NCI-H1105 (cell line): ENCODE results near the gene CLCN4.
A peak's percentile ranks its signal among the peaks of the same experiment; 100 is the strongest.

Source experiments
- DNase-seq: peaks from one replicate; lab custom pipeline; 2025; lab: John Stamatoyannopoulos, UW

Gene CLCN4

DNA sequence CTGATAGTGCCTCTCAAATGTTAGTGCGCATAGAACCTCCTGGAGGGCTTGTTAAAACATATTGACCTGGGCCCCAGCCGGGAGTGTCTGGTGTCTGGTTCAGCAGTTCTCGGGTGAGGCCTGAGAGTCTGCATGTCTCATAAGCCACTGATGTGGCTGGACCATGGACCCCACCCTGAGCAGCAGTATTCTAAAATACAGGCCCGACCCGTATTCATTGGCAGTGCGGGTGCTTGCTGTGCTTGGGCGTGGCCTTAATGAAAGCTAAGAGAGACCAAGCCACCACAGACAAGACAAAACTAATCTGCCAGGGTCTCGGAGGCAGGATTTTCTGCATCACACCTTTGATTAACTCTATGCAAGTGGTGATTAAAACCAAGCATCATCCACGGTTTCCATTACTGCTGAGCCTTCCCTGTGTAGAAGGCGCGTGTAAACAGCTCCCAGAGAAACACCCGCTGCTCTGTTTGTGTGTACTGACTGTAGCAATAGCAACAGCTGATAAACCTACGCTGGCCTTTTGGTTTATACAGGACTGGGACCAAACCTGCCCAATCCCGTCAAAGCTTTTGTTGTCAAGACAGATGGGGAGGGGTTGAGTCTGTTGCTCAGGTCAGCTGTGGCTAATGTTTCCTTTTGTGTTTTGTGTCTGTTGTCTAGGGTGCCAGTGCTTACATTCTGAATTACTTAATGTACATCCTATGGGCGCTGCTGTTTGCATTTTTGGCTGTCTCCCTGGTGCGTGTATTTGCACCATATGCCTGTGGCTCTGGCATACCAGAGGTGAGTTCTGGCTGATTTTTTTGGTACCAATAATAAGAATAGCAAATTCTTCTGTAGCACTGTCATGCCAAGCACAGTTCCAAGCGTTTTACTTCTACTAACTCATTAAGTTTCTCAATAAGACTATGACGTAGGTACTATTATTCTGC, 40.8 kb downstream of the CLCN4 start:
- no peak for DNase-seq

DNA sequence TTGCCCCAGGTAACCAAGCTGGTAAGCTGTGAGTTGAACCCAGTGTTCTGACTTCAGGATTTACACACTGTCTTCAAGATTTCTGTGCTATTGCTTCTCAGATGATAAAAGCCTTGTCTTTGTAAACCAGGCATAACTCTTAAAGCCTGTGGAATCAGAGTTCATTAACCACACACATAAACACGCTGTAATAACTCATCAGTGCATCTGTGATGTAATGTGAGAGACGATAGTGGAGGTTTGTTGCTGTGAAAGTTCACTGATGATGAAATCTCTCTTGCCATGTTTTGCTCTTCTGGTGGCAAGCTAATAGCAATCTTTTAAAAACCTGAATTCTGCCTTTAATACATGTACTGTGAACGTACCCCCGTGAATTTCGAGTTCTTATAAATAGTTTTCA, 41.5 kb downstream of the CLCN4 start:
- no peak for DNase-seq

DNA sequence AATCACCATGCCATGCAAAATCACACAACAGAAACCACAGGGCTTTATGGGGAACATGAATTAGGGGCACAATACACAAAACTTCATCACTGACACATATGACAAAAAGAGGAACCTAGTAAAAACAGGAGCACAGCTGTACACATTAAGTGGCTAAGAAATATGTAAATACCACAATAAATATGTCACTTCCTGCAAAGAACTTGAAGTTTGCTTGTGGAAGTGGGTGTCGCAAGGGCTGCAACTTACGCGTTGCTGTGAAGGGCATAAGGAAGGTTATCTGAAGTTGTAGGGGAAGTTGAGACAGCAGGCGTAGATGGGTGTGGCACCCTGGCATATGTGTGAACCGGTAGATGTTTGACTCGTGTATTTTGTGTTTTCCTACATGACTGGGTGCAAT, 42.4 kb downstream of the CLCN4 start:
- no peak for DNase-seq

DNA sequence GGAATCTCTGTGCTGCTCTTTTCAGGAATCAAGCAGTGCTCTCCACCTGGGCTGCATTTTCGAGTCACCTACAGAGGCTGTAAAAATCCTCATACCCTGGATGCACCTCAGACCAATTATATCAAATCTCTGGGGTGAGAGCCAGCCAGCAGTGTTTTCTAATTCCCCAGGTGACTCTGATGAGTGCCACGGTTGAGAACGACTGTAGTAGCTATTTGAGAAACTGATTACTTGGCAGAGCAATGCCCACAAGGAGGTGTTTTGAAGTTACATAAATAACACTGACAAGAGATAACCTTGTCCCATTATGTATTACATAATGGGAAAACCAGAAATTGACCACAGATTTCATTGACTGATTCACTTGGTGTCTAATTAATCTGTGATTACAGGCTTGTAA, 46.8 kb downstream of the CLCN4 start:
- DNase-seq = no peak

DNA sequence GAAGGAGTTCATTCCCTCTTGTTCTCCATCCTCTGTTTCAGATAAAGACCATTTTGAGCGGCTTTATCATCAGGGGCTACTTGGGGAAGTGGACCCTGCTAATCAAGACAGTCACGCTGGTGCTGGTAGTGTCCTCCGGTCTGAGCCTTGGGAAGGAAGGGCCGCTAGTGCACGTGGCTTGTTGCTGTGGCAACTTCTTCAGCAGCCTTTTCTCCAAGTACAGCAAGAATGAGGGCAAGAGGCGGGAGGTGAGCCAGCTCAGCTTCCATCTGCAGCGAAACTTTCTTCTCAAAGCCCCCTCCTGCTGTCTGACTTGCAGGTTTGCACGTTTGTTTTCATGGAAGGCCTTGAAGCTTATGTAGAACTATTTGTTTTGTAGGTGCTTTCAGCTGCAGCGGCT, 49.5 kb downstream of the CLCN4 start:
- no peak for DNase-seq

DNA sequence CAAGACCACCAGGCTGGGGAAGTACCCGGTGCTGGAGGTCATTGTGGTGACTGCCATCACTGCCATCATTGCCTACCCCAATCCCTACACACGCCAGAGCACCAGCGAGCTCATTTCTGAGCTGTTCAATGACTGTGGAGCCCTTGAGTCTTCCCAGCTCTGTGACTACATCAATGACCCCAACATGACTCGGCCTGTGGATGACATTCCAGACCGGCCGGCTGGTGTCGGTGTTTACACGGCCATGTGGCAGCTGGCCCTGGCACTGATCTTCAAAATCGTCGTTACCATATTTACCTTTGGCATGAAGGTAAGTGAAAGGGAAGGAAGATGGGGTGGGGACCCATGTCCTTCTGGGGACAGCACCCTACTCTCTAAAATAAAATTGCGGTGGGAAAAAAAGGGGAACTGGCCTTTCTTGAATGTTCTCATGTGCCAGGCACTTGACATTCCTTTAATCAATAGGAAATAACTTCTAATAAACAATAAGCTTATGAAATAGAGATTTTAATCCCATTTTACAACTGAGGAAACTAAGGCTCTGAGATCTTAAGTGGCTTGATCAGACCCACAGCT, 51.6 kb downstream of the CLCN4 start:
- DNase-seq = no peak

DNA sequence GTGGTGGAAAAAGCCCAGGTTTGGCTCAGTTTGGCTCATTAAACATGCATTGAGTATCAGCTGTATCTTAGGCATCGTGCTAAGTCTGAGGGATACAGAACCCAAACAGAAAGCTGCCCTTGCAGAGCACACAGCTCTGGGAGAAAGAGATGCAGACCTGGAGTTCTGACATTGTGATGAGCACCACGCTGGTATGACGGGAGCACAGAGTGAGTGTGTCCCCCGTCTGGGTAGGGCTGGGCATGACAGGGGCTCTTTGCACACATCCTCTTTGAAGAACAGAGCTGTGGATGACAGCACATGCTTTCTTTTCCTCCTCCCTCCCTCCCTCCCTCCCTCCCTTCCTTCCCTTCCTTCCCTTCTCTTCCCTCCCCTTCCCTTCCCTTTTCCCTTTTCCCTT, 52.2 kb downstream of the CLCN4 start:
- no peak for DNase-seq

DNA sequence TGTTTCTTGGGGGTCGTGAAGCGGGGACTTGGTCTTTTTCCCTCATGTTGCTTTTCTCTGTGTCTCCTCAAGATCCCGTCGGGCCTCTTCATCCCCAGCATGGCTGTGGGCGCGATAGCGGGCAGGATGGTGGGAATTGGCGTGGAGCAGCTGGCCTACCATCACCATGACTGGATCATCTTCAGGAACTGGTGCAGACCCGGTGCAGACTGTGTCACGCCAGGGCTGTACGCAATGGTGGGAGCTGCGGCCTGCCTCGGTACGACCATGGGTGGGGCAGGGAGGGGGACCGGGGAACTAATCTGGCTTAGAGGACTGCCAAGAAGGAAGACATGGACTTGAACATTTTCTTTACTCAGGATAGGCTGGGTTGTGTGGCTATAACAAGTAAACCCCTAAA, 55.6 kb downstream of the CLCN4 start:
- DNase-seq = no peak

DNA sequence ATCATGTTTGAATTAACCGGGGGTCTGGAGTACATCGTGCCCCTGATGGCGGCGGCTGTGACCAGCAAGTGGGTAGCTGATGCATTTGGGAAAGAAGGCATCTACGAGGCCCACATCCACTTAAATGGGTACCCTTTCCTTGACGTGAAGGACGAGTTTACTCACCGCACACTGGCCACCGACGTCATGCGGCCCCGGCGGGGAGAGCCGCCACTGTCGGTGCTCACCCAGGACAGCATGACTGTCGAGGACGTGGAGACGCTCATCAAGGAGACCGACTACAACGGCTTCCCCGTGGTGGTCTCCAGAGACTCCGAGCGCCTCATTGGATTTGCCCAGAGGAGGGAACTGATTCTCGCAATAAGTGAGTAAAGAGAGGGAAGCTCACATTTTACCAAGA, 56.9 kb downstream of the CLCN4 start:
- no peak for DNase-seq

DNA sequence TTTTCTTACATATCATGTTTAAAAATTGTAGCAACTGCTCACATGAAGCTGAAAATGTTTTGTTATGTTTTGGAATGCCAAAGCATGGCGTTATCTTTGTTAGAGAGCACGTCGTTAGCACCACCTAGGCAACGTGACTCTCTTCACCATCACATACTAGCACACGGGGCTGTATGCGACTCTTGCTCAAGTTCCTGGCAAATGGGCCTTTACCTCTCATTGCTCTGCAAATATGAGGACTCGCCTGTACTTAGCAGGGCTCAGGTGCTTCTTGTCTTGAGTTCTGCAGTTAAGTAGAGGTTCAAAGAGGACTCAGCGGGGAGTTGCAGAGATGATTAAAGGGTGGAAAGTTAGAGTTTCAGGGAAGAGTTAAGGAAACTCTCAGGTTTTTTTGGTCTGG, 59.4 kb downstream of the CLCN4 start:
- DNase-seq = no peak

DNA sequence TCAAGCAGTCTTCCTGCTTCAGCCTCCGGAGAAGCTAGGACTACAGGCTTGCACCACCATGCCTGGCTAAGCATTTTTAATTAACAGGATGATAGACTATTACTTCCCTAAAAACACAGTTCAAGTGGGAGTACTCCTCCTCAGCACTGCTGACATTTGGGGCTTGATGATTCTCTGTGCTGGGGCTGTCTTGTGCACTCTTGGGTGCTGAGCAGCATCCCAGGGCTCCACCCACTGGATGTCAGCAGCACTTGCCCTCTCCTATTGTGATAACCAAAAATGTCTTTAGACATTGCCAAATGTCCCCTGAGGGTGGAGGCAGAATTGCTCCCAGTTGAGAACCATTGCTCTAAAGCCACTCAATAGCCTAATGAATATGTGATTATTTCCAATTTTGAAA, 60.4 kb downstream of the CLCN4 start:
- no peak for DNase-seq

DNA sequence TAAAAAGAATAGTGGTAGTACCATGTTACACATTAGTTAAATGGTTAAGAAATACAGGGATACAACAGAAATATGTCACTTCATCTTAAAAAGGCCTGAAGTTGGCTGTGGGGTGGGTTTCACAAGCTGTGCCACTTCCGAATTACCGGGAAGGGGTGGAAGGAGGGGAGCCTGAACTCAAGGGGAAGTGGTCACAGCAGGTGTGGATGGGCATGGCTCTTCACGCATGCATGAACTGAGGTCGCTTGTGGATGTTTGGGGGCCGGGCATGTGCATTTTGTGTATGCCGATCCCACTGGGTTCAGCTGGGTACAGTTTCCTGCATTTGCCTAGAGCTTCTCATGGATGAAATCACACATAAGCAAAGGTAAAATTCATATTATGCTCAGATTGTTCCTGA, 64.9 kb downstream of the CLCN4 start:
- no peak for DNase-seq

DNA sequence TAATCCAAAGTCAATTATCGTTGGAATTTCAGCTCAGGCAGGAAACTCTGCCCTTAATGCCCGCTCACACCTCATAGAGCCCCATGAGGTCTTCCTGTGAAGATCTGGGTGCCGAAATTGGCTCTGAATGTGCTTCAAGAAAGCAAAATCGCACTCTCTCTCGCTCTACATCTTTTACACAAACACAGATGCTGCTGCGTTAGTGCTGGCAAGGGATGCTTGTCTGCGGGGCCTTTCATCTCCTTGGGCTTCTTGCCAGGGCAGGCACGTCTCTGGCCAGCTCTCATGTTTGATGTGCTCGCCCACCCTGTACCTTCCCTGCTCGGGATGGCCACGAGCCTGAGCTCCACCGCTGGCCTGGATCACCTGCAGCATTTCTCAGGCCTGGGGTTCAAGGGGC, 66.5 kb downstream of the CLCN4 start:
- no peak for DNase-seq

DNA sequence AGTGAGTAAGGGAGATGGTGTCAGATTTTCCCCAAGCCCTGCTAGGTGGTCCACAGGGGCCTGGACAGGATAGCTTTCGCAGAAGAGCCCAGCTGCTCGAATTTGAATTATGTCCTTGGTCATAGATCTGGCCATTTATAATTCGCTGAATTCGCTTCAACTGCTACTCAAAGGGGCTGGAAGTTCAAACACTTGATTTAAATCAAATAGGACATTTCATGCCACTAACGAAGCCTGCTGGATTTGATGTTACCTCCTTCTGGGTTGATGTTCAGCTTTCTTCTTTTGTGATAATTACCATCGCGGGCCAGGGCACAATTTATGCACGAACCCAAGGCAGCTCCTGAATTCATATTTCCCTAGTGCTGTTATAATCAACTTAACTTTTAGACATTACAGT, 67.0 kb downstream of the CLCN4 start:
- no peak for DNase-seq

DNA sequence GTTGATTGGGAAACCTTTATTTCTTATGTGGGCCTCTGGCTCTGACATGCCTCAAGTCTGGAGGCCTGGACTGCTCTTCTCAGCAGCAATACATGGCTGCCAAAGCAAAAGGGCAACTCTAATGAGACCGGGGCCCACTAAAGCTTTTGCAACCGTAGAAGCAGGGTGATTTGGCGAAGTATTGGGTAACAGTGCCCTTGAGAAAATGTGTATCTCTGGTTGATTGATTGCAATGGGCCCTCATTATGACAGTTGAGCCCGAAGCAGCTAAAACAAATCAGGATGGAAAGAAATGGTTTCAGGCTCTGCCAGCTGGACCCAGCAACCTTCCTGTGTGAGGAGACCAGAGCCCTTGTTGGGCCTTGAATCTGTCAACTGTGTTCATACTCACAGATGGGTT, 73.4 kb downstream of the CLCN4 start:
- no peak for DNase-seq

DNA sequence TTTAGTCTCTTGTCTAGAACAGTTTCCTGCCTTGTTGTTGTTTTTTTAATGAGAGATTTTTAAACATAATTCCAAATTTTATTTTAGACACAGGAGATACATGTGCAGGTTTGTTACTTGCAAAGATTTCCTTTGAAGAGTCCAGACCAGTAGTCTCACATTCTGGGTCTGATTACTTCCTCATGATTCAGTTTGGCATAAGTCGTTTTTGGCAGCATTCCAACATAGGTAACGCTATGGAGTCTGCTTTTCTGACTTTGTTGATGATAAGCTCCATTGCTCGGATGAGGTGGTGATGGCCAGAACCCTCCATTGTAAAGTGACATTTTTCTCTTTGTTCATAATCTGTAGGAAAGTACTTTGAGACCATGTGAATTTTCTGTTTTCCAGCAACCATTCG, 74.7 kb downstream of the CLCN4 start:
- no peak for DNase-seq

DNA sequence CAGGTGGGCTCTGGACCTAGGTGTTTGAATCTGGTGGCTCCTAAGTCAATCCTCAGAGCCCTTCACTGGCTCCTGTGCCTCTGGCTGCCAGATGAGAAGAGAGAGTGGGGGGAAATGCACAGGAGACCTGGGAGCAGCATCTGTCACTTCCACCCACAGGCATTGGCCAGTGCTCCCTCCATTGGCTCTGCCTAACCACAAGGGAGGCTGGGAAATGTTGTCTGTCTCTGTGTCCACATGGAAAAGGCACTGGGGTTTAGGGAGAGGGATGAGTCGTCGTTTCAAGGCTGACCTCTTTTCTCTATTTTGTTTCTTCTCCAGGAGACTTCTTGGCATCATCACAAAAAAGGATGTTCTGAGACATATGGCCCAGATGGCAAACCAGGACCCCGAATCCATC, 76.4 kb downstream of the CLCN4 start:
- no peak for DNase-seq

DNA sequence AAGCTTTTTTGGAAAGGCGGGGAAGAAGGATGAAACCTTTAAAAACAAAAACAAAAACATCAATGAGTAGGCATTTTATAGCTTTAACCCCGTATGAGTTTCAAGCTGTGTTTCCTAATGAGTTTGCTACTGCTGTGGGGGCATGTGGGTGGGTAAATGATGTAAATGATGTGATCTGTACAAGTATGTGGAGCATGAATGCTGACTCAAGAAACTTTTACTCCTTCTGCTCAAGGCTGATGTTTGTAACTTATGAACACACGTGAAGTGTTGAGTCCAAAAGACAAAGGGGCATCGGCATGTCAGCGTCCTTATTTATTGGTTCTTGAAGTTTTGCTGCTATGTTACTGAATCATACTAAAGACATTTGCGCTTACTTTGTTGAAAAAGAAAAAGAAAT, 76.9 kb downstream of the CLCN4 start:
- DNase-seq = no peak

DNA sequence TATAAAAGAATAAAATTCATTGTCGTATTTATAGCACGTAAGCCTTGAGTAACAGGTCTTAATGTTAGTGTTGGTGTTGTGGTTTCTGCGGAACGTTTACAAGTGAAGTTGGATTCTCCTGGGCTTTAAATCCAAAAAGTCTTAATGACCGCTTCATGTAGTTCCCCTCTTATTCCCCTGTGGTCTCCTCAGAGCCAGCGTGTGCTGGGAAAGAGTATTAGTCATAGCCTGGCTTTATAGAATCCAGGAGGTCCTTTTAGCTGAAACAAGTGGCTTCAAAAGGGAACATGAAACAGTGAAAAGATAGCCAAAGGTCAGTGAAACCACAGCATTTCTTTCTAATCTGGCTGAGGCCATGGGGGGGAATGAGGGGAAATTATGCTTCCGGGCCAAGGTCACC, 79.1 kb downstream of the CLCN4 start:
- DNase-seq = no peak

DNA sequence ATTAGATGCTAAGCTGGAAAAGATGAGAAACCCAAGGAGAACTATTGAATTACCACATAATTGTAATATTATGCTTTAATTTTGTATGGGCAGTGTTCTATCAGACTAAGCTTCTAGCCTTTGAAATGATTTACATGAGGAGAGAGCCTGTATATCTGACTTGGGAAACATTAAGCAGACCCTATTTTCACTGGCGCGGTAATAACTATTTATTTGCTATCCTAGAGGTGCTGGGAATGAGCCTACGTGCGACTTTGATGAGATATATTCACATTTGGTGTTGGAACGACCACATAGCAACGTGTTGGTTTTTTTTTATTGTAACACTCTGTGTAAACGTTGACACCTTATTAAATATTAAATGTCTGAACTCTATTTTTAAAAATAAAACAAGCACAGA, 80.5 kb downstream of the CLCN4 start:
- DNase-seq = no peak

DNA sequence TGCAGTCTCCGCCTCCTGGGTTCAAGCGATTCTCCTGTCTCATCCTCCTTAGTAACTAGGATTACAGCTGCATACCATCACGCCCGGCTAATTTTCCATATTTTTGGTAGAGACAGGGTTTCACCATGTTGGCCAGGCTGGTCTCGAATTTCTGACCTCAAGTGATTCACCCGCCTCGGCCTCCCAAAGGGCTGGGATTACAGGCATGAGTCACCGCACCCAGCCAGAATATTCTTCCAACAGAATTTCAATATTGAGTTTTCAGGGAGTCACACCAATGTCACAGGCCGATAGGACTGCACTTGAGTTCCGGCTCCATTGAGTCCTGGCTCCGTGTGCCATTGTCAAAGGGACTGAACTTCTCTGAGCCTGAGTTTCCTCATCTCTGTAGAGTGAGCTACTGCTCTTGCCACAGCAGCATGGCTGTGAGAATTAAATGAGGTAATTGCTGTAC, 82.9 kb downstream of the CLCN4 start:
- no peak for DNase-seq

DNA sequence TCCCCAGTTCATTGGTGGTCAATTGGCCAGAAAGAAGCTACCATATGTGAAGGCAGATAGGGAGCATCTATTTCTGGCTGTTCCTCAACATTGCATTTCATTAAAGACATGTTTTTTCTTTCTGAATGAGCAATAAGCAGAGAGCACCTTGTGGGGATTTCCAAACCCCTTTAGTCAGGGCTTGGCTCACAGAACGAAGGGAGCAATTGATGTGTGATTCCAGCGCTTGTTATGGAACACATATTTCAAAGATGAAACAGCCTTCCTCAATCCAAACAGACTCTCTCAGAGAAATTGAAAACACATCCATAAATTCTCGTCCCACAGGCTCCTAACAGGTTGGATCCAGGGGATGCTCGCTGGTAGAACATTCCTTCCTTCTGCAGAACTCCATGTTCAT, 84.1 kb downstream of the CLCN4 start:
- DNase-seq = no peak

DNA sequence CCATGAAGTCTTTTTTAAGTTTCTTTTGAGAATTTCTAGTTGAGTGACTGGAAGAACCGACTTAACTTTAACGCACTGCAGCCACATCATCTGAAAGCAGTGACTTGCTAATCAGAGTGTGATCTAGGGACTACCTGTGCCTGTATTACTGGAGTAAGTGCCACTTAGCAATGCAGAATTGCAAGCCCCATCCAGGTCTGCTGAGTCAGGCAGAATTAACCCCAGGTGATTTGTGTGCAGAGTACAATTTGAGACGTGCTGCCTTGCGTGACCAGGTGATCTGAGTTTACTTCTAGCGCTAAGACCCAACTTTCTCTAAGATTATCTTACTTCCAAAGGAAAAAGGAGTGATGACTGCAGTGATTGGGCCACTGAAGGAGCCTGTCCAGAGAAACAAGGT, 85.3 kb downstream of the CLCN4 start:
- DNase-seq = no peak

DNA sequence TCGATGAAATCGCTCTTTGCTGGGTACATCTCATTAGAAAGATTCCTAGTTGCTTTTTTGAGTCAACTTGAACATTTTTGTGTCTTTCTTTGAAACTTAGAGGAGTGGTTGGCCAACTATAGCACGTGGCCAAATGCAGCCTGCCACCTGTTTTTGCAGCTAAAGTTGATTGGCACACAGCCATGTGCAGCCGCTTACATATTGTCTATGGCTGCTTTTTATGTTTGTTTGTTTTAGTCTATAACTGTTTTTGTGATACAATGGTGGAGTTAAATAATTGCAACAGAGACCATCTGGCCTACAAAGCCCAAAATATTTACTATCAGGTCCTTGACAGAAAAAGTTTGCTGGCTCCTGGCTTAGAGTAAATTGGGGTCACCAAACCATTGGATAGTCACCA, 86.3 kb downstream of the CLCN4 start:
- DNase-seq = peak; percentile 37
